Raji (cell line): ENCODE measurements around the gene TMEM131L.

Experiments
- POLR2A ChIP-seq: IDR thresholded peaks from 2 replicates; pipeline ENCODE4 v1.6.1; 2011; ENCODE audit warnings: low read depth, low read length, control low read depth; ENCODE audit not compliant: insufficient read depth

The TMEM131L gene

DNA sequence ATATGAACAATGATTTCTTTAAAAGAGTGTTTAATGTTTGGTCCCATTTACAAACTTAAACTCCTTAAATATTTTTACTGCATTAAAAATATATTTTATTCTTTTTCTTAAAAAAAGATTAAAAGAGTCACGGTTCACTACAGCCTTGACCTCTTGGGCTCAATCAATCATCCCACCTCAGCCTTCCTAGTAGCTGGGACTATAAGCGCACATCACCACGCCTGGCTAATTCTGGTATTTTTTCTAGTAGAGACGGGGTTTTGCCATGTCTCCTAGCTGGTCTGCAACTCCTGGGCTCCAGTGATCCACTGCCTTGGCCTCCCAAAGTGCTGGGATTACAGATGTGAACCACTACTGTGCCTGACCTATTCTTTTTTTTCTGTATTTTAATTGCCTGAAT lies 113.2 kb downstream of the TMEM131L start:
- no peak for TF ChIP-seq POLR2A

DNA sequence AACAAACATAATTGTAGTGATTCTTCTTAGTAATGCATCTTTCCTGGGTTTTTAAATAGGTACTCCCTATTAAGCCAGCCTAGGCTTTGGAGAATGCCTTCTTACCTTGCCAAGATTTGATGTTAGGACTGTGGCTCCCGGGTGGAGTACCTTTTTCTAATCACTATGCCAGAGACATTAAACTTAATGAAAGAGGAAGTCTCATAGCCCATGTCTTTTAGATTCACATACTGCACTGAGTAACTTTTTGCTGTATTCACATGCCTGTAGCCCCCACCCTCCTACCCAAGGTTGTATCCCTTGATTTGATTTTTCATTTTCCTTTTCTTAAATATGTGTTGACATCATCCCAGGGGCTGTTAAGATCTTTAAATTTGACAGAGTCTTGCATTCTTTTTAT lies 113.7 kb downstream of the TMEM131L start:
- TF ChIP-seq POLR2A = no peak

DNA sequence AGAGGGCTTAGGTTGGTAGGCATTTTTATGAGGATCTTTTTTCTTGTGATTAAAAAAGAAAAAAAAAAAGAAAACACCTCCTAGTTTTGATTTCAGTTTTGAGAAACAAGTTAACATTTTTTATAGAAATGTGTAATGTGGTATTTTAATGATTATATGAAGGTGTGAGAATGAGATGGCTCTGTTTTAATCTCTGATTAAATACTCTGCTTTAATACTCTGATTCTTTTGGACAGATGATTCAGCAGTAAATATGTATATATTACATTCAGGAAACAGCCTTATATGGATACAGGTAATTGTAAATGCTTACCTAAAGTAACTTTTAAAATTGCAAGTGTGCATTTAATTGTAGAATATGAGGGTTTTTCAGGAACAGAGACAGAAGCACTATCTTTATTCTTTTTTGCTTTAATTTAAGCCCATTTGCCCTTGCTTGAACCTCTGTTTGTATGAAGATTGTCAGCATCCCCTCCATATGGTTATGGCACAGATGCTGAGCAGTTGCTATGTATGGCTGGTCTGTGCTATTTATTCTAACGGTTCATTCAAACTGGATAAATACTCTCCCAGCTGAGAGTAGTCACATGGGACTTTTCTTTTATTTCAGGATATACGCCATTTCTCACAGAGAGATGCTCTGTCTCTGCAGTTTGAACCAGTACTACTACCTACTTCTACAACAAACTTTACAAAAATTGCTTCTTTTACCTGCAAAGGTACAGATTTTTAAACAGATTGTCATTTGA lies 117.0 kb downstream of the TMEM131L start:
- no peak for TF ChIP-seq POLR2A

DNA sequence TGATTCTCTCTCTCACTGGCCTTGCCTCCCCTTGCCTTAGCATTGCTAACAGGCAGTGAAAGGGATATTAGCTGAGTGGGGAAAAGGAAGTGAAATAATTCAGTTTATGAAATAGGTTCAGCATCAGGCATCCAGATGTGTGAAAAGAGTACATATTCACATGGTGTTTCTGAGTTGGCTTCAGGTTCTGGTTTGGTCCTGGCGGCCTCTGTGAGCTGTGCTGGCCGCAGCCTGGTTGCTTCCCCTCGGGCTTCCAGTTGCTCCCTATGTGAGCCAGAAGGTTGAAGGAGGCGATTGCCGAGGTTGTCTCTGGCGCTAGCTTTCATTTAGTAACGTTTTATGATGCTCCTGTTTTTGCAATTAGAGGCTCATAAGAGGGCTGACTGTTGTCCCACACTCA lies 118.9 kb downstream of the TMEM131L start:
- no peak for TF ChIP-seq POLR2A

DNA sequence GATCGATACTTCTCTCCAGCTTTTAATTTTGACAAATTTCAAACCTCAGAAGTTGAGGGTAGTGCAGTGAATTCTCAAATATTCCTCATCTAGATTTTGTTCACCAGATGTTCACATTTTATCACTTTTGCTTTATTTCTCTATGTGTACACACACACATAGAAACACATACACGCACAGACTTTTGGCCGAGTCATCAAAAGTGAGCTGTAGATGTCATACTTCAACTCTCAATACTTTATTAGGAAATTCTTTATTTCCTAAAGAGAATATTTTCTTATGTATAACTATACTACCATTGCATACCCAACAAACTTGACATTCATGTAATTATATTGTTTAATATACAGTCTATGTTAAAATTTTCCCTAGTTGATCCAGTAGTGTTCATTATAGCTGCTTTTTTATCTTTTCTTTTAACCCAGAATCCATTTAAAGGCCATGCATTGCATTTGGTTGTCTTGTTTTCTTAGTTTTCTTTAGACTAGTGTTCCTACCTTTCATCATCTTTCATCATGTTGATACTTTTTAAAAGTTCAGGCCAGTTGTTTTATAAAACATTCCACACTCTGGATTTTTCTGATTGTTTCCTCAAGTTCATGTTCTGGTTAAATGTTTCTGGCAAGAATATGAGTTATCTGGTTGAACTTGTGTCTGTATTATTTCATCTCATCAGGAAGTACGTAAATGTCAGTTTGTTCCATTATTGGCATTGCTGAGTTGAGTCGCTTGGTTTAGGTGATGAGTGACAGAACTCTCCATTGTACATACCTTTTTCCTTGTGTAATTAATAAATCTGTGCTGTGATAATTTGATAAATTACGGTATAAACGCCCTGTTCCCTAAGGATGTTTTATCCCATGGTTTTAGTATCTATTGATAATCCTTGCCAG lies 123.8 kb downstream of the TMEM131L start:
- TF ChIP-seq POLR2A = no peak

GRCh38 chr4:153591441-153591840 lies 125.3 kb downstream of the TMEM131L start:
- TF ChIP-seq POLR2A = no peak

GRCh38 chr4:153592064-153592463 lies 125.9 kb downstream of the TMEM131L start:
- TF ChIP-seq POLR2A = no peak

- no peak for TF ChIP-seq POLR2A
These were observed 127.0 kb downstream of the TMEM131L start for GRCh38 chr4:153593161-153593560.

DNA sequence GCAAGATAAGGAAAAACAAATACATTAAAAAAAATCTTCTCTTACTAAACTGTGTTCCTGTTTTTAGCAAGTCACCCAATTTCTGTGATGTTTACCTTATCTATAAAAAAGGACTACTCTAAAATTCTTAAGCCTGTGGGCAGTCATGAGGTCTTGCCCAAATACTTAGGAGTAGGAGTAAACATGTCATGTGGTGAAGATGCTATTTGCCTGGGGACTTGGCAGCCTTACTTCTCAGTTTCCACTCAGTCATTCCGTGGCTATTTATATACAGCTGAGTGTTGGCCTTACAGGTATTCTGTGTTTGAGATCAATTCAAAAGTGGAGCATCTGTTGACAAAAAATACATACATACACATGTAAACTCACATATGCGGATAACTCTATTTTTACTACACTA lies 128.1 kb downstream of the TMEM131L start:
- no peak for TF ChIP-seq POLR2A

GRCh38 chr4:153595894-153596601 lies 129.9 kb downstream of the TMEM131L start:
- no peak for TF ChIP-seq POLR2A

GRCh38 chr4:153602758-153603157 lies 136.6 kb downstream of the TMEM131L start:
- no peak for TF ChIP-seq POLR2A

- no peak for TF ChIP-seq POLR2A
These were observed 137.1 kb downstream of the TMEM131L start for GRCh38 chr4:153603258-153603657.

GRCh38 chr4:153603835-153604234 lies 137.7 kb downstream of the TMEM131L start:
- TF ChIP-seq POLR2A = no peak

DNA sequence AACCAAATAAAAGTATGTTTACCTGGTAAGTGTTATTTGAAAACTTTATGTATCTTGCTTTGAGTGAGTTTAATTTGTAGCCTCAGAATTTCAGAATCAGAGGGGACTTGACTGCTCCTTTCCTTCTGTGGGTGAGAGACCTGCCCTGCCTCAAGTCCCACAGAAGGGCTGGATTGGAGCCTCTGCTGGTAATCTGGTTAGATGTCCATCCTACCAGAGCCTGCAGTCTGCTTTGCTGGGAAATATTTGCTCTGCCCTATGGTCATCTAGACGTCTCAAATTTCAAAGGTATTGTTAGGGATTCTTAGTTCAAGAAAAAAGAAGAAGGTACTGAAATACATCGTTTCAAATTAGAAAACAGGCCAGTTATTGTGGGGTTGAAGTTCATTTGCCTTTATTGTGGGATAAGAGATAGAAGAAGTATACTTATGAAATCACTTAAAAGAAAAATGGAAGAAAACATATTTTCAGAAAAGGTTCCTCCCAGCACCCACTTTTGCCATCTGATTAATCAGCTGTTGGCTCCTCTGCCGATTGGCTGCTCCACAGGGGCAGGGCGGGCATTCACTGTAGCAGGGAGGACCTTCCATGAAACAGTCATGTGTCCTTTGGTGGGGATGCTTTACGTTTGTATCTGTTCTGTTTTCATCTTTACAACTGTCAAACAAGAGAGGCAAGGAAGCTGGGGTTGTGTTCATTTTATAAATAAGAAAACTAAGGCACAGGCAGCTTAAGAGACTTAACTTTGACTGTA lies 144.6 kb downstream of the TMEM131L start:
- no peak for TF ChIP-seq POLR2A

DNA sequence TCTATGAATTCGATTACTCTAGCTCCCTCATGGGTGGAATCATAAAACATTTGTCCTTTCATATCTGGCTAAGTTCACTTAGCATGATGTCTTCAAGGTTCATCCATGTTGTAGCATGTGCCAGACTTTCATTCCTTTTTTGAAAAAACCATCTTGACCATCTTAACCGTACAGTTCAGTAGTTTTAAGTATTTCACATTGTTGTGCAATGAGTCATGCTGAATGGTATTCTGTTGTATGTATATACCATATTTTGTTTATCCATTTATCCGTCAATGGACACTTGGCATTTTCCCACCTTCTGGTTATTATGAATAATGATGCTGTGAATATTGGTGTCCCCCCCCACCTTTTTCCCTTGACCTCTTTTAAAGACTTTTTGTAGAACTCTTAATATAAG lies 145.5 kb downstream of the TMEM131L start:
- no peak for TF ChIP-seq POLR2A
